CD4-positive, alpha-beta T cell treated with Interleukin-17A for 4 hours (primary cell): ENCODE data around the gene PPP4C.
"Not testable (repeated sequence)": the region's sequence is repeated elsewhere in the genome, so short reads cannot be mapped to it uniquely, and the experiment has no call there.

Experiments used
- DNase-seq: peaks from one replicate; pipeline ENCODE4 v3.0.0-alpha.2; 2020; ENCODE audit warnings: mixed read lengths

PPP4C gene

DNA sequence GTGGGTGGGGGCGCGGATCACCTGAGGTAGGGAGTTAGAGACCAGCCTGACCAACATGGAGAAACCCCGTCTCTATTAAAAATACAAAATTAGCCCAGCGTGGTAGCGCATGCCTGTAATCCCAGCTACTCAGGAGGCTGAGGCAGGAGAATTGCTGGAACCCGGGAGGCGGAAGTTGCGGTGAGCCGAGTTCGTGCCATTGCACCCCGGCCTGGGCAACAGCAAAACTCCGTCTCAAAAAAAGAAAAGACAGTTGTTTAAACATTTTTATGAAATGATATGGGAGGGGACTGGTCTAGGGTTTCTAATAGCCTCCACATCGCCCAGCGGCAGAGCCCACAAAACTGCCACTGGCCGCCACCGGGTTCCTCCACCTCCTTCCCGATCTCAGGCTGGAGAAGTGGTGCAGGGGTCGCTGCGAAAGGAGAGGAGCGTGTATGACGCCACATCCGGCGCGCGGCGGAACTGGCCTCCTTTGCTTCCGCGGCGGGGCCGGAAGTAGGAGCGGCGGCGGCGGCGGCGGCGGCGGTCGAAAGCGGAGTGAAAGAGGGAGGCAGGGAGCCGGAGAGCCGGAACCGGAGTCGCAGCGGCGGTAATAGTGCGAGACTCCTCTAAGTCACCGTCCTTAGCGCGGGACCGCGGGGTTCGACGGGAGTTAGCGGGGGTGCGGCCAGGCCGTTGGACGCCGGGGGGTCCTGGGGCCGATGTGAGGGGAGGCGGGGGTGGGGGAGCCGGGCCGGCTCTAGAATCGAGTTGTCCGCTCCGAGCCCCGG is at the start of gene PPP4C:
Gene PPP4C, plus strand, starts transcription at position 492 of the 773 bp plus-strand sequence. CDS start 384 bp downstream, outside the sequence.
- DNase-seq, result peak; percentile 91

DNA sequence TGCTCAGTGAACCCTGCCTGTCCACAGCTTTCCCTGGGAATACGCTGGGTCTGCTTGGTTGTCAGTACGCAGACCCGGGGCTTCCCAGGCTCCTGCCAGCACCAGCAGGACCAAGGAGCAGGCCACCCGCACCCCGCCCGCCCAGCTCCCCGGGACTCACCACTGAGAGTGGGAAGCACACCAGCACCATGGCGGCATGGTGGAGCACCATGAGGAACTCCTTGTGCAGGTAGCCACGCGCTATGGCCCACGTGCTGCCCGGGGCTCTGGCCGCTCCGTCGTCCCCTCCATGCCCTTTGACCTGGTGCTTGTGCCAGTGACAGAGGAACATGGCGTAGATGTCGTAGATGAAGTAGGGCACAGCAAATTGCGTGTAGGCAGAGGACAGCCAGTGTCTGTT is 49.3 kb upstream of the PPP4C start:
- no peak for DNase-seq

DNA sequence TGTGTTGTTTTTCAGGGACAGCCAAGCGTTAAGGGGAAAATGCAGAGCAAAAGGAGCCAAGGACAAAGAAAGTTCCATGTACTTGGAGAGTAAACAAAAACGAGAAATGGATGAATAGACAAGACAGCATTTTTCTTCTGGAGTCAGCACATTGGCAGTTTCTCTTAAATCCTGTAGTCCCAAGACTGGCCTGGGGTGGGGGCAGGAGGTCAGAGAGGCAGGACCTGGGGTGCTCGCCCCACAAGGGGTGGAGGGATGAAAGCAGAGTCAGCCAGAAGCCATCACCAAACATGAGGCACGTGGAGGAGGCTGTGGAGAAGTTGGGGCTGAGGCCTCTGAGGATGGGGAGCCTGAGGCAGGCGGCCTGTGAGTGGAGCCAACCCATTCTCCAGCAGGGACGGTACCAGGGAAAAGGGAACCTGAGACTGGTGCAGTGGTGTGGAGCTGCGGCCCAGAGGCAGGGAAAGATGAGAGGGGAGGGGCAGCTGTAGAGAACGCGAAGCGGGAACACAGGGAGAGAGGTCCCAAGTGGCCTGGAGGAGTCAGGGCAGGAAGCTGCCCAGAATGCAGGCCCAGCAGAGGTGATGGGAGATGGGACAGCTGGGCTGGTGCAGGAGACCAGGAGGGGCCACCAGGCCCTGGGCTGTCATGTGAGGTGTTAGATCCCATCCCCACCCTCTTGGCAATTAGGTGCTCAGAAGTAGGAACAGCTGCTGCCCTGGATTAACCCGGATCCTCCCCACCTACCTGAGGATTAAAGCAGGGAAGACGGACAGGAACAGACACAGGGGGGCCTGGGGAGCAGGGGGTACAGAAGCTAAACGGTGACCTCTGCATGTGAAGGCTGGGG is 48.0 kb upstream of the PPP4C start:
- DNase-seq, result no peak

DNA sequence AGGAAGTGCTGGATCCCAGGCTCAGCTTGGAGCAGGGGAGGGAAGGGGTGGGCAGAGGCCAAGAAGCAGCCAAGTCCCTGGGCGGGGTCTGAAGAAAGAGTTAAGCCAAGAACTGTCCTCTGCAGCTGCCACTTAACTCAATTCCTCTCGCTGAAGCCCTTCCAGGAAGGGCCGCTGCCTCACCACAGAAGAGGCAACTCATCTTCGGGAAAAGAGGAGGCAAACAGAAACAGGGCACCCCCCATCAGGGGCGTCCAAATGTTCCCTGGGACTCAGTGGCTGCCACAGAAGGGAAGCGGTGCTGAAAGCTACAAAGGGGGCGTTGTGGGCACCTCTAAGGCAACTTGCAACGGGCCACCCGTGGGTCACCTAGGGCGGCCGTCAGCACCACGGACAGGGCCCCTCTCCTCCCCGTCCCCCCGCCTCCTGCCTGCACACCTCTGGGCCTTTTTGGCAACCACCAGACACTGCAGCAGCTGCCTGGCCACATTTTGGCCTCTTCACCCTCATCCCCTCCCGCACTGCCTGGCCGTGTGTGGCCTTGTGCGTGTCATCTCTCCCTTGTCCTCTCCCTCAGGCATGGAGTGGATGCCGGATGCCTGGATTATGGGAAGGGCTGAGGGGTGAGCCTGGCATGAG is 47.2 kb upstream of the PPP4C start:
- DNase-seq, result peak; percentile 28

DNA sequence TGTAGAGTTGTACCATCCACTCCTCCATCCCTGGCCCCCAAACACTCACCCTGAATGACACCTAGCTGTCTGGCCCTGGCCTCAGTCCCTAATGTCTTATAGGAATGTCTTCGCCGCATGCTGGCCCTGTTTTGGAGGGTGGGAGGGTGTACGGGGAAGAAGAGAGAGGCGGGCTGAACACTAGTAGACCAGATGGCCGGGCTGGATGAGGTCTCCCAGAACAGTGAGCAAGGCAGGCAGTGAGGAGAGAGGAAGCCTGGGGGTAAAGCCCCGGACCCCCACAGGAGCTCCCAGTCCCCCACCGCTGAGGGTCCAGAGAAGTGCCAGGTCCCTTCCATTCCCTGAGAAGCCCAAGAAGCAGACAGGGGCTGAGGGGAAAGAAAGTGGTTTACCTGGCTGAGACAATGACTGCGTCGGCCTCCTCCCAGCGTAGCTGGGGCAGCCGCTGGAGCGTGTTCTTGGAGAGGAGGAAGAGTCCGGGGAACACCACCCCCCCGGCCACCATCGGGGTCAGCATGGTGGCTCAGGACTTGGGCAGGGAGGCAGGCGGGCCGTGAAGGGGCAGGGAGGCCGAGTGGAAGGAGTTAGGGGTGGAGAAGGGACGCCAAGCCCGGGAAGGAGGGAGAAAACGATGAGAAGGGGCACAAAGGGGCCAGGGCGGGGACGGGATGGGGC is 45.6 kb upstream of the PPP4C start:
- DNase-seq, result no peak

DNA sequence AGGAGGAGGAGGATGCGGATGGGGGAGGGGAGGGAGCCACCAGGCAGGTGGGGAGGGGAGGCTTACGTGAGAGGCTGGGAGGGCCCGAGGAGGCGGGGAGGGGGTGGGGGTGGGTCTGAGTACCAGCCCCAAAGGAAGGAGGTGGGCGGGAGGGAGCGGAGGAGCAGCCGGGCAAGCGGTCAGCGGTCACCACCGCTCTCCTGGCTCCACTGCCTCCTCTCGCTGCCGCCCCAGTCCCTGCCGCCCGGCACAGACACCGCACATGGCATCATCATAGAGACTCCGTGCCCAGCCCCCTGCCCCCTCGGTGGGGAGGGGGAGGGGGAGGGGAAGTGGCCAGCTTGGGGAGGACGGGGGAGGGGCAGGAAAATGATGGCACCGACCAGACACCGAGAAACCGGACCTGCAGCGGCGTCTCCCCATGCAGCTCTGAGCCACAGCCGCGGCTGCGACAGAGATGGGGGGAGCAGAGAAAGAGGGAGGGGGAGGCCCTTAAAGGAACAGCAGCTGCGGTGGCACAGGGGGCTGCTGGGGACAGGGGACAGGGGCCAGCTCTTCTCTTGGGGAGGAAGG is 44.9 kb upstream of the PPP4C start, which contains the start of gene TLCD3B:
Gene TLCD3B, minus strand, starts transcription at position 431 of the 573 bp plus-strand sequence. CDS start 744 bp downstream, outside the sequence.
- peak; percentile 34 for DNase-seq

DNA sequence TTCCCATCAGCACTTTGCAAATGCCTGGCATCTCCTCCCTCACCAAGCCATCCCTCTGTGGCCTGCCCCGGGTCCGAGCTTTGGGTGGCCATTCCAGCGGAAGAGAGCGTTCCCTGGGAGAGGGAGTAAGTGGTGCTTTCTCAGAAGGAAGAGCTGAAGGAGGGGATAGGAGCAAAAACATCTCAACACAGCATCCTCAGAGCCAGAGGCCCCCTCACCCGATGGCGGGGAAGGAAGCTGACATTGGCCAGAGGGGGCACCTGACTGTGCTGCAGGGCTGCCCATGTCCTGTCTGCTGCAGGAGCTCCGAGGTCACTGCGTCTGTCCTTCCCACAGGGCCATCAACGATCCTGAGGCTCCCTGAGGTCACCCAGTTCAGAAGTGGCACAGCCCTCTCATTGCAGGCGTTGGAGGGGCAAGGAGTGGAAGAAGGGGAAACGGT is 44.3 kb upstream of the PPP4C start:
- no peak for DNase-seq

DNA sequence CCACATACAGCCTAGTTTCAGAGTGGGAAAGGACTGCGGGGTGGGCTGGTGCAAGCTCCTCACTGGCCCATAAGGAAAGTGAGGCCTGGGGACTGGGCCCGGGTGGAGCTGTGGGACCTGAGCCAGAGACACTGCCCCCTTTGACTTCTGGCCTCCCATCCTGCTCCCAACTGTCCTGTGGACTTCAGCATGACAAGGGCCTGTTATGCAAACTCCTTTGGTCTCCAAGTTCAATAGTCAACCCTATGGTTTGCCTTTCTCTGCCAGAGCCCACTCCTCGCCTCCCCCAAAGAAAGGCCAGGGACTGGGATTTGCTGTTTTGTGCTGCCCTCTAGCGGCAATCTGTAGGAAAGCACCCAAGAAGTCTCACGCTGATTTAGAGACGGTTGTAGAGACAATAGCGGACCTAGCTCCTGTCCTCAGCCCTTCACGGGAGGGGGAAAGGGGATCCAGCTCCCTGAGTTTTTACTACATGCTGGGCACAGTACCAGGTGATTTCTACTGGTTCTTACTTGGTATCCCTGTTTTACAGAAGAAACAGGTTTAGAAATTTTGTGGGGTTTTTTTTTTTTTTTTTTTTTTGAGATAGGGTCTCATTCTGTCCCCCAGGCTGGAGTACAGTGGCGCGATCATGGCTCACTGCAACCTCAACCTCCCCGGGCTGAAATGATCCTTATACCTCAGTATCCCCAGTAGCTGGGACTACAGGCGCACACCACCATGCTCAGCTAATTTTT is 43.5 kb upstream of the PPP4C start:
- DNase-seq, result peak; percentile 68

DNA sequence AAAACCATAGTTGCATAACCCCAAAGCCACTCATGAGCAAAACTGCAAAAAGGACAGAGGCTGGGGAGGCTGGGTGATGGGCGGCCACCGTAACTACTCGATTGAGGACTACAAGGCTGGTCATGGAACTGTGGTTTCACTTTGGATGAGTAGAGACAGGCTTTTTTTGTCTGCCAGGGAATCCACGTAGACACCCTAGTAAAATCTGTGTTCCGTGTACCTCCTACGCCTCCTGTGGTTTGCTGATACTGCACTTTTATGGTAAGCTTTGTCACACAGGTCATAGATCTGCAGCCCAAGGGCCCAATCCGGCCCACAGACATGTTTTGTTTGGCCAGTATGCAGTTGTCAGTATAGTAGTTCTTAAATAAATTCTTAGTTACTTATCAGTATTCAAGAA is 42.5 kb upstream of the PPP4C start:
- no peak for DNase-seq

DNA sequence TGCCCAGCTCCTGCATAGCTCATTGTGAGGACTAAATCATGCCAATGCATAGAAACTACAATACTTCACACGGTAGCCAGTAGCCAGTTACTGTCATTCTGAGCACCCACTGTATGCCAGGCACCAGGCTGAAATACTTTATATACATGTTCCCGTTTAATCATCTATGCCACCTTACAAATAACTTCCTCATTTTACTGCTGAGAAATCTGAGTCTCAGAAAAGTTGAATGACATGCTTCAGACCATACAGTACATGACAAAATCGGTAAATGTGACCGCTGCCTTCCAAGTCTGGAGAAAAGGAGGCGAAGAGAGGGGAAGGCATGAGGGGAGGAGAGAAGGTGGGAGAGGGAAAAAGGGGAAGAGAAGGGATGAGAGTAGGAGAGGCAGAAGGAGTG is 35.6 kb upstream of the PPP4C start:
- DNase-seq, result no peak

DNA sequence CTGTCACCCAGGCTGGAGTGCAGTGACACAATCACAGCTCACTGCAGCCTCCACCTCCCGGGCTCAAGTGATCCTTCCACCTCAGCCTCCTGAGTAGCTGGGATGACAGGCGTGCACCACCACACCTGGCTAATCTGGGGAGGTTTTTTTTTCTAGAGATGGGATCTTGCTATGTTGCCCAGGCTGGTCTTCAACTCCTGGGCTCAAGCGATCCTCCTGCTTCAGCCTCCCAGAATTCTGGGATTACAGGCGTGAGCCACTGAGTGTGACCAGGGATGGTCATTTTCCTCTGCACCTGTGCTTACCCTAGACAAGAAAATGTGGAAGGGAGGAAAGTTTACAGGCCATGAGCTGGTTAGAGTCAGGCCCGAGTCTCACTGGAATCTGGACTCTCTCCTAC is 35.1 kb upstream of the PPP4C start:
- not testable (repeated sequence) for DNase-seq

DNA sequence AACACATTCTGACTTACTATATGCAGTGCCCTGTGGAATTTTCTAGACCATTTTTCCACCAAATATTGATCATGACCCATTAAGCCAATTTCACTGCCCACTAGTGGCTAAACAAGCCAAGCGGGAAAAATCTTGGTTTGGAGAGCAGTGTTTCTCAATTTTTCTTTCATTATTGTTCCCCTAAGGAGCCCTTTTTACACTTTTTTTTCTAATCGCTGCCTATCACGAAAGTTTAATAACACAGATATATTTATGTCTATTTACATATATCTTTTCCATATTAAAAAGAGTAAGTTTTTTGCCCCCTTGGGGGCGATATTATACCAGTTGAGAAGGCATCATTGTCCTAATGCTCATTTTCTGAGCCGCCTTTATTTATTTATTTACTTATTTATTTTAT is 34.0 kb upstream of the PPP4C start:
- DNase-seq, result peak; percentile 37

DNA sequence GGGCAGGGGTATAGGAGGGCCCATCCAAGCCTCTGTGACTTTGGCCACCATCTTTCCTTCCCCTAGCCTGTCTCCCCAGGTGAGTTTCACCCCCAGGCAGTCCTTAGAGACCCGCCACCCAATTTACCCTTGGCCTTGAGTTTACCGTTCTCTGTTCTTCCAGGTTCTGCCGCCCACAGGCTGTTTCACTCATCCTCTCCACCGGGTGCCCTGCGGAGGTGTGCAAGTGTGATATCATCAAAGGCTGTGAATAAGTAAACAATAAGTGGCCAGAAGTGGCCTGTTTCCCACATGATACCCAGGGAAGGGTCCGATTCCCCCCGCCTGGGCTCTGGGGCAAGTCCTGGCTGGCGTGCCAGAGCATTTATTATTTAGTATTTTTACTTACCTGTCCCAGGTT is 29.6 kb upstream of the PPP4C start:
- DNase-seq, result no peak

DNA sequence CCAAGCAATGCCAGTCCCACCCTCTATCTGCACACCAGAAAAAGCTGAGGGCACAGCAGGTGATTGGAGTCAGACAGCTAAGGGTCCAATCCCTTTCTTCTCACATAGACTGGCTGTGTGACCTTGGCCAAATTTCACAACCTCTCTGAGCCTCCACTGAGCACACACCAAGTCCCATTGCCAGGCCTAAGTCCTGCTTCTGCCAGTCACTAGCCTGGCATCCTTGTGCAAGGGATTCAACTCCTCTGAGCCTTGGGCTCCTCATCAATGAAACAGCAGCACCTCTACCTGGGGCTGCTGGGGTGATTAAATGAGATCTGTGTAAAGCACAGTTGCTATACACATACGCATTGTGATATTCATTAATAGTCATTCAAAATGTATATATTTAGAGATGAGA is 29.2 kb upstream of the PPP4C start:
- no peak for DNase-seq

DNA sequence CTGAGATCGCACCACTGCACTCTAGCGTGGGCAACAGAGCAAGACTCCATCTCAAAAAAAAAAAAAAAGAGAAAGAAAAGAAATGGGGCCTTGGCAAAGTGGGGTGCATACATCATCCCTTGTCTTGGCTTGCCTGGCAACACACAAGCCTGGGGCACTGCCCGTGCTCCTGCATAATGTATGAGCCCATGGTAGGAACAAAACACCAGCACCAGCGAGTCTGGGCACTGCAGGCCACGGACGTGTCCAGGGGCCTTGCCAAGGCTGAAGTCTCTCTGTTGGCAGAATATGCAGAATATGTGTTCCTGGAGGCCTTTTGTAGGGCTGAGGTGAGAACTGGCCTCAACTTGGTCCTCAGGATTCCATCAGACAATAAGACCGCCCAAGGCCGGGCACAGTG is 25.9 kb upstream of the PPP4C start:
- DNase-seq, result no peak

DNA sequence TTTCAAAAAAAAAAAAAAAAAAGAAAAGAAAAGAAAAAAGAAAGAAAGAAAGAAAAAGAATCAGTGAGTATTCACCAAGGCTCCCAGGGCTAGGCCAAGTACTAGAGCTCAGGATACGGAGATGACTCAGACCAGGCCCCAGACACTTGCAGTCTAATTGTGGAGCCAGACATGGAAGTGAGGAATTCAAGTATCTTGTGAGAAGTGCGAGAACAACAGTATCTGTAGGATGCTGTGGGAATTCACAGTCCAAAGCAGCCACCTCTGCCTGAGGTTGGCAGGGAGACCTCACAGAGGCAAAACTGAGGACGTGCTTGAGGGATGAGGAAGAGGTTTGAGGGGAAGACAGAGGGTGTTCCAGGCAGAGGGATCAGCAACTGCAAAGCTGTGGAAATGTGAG is 24.3 kb upstream of the PPP4C start:
- no peak for DNase-seq

DNA sequence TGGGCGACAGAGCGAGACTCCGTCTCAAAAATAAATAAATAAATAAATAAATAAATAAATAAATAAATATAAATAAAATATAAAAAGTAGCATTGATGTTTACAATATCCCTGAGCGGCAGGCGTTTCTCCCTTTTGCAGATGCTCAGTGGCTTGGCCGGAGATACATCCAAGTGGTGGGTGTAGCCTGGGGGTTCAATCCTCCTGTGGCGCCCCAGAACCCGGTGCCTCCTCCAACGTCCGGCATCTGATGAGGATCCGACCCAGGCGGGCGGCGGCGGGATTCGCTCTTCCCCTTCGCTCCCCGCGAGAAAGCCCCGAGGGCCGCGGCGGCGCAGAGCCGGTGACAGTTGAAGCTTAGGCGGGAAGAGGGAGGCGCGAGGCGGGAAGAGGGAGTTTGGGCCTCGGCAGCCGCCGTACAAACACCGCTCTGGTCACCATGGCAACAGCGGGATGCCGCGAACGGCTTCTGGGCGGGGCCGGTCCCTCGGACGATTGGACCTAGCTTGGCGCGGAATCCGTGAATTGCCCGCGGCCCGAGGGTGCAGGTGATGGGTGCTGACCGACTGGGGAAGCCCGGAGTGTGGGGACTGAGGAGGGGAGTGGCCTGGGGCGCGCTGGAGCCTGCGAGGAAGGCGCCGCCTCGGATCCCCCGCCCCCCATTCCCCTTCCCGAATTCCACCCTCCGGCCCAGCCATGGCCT is 23.0 kb upstream of the PPP4C start:
- DNase-seq, result peak; percentile 92

DNA sequence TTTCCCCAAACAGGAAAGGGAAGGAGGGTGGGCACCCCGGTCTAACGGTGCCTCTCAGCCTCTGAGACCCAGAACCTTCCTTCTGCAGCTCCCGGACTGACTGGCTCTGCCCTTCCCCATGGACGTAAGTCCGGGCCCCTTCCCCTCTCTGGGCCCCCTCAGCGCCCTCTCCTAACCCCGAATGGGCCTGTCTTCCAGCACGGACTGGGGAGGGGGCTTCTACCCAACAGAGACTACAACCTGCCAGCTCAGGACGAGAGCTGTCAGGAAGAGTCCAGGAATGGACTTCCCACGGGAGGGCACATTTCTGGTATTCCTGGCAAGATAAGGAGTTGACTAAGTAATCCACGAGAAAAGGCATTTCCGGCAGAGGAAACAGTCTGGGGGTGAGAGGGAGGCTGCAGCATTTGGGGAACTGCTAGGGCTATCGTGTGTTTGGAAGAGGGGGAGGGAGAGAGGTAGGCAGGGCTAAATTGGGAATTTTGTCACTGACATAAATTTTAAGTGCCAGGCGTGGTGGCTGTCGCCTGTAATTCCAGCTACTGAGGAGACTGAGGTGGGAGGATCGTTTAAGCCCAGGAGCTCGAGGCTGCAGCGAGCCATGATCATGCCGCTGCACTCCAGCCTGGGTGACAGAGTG is 22.3 kb upstream of the PPP4C start:
- no peak for DNase-seq

DNA sequence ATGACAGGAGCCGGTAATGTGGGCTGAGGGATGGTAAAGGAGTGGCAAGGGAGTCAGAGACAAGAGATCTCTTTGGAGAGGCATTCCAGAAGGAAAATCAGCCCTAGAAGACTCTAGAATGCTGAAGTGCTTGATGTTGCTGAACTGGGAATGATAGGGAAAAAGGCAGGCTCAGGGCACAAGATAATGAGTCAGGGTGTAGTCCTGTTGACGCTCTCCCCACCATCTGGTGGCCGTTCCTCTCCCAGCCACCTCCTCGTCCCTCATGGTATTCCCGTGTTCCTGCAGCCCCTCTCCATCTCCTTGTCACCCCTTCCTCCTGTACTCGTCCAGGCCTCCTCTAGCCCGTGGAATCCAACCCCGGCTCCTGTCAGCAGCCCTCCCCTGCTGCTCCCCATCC is 21.3 kb upstream of the PPP4C start:
- DNase-seq, result no peak

DNA sequence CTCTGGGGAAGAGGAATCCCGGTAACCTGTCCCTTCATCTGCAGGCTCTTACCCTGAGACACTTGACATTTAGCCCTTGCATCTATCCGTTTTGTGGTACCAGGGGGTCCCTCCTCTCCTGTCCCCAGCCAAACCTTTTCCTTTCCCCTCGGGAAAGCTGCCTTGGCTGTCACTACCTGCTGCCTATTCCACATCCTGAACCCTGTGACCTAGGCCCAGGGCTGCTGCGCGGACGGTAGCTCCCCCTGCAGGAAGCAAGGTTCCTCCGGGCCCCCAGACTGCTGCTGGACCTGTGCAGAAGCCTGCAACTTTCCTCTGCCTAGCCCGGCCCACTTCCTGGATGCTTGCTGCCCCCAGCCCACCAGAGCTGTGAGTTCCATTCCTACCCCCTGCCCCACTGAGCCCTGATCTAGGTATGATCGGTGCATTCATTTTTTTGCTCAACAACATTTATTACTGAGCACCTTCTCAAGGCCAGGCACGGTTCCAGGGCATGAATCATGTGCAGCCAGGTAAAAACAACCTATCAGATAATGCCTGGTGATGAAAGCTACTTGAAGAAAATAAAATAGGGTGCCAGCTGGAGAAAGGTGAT is 20.7 kb upstream of the PPP4C start:
- peak; percentile 67 for DNase-seq
